Karpas-422 (cell line): ENCODE results near the gene CFAP45. TPM values are rescaled to one million over a fixed set of nuclear protein-coding genes. Genes with fewer than 3 reads are reported as not detected.

ENCODE experiments used
- DNase-seq: peaks from one replicate; pipeline ENCODE4 v3.0.0-alpha.2; 2015
- H2AFZ ChIP-seq: fragments of 200-600 bp; sonication (generic); 2 replicates; pipeline ENCODE4 v1.6.1; 2014; ENCODE audit warnings: antibody characterized with exemption, low read length, mixed read lengths
- H3K27ac ChIP-seq: fragments of 200-600 bp; sonication (generic); 2 replicates; pipeline ENCODE4 v1.5.1; 2014; ENCODE audit warnings: mild to moderate bottlenecking, low read length, moderate library complexity
- H3K27me3 ChIP-seq: fragments of 200-600 bp; sonication (generic); 2 replicates; pipeline ENCODE4 v1.6.1; 2014; ENCODE audit warnings: low read length, mixed read lengths
- H3K36me3 ChIP-seq: fragments of 200-600 bp; sonication (generic); 2 replicates; pipeline ENCODE4 v1.6.1; 2014; ENCODE audit warnings: low read length, mixed read lengths; ENCODE audit not compliant: insufficient read depth
- H3K4me1 ChIP-seq: fragments of 200-600 bp; sonication (generic); 2 replicates; pipeline ENCODE4 v1.6.1; 2014; ENCODE audit warnings: mild to moderate bottlenecking, low read length, mixed read lengths
- H3K4me2 ChIP-seq: fragments of 200-600 bp; sonication (generic); 2 replicates; pipeline ENCODE4 v1.6.1; 2014; ENCODE audit warnings: low read length, low read depth, mild to moderate bottlenecking; ENCODE audit not compliant: poor library complexity, severe bottlenecking
- H3K4me3 ChIP-seq: fragments of 200-600 bp; sonication (generic); 2 replicates; pipeline ENCODE4 v1.5.1; 2014; ENCODE audit warnings: mild to moderate bottlenecking, antibody characterized with exemption, low read length, mixed read lengths
- H3K79me2 ChIP-seq: fragments of 200-600 bp; sonication (generic); 2 replicates; pipeline ENCODE4 v1.6.1; 2014; ENCODE audit warnings: mild to moderate bottlenecking, low read length, mixed read lengths
- H3K9ac ChIP-seq: fragments of 200-600 bp; sonication (generic); 2 replicates; pipeline ENCODE4 v1.6.0; 2014; ENCODE audit warnings: low read length
- H3K9me2 ChIP-seq: fragments of 200-600 bp; sonication (generic), shearing (Covaris generic); replicated peaks from 2 replicates; pipeline ENCODE4 v1.6.0; 2014; ENCODE audit warnings: mild to moderate bottlenecking, low read length, moderate library complexity; ENCODE audit not compliant: insufficient read depth
- H3K9me3 ChIP-seq: fragments of 300-700, 200-600 bp; sonication (generic); 2 replicates; pipeline ENCODE4 v1.6.1; 2014; ENCODE audit warnings: low read length, mixed read lengths
- H4K20me1 ChIP-seq: fragments of 200-600 bp; sonication (generic); 2 replicates; pipeline ENCODE4 v1.6.1; 2014; ENCODE audit warnings: mild to moderate bottlenecking, antibody characterized with exemption, low read length, low read depth; ENCODE audit not compliant: insufficient read depth
- total RNA-seq: library from RNA; depleted of rRNA; stranded (reverse); fragments of >200 nt; shearing (Covaris generic); gene quantifications from 2 replicates; pipeline ENCODE4 v1.2.3, GENCODE V29; 2014; ENCODE audit warnings: low replicate concordance

The CFAP45 gene
- total RNA-seq, 1 experiment from 2014 or later, result not detected

GRCh38 chr1:159866066-159866465, 33.9 kb downstream of the CFAP45 start:
- H3K4me1 ChIP-seq, result no peaks in the 10 kb centered on the region
- H3K27ac ChIP-seq, result no peak overlapping the region
- no peak for DNase-seq
- no peak overlapping the region for H3K9ac ChIP-seq
- no peaks in the 10 kb centered on the region for H3K27me3 ChIP-seq
- H3K4me3 ChIP-seq, result no peak overlapping the region
- no peak overlapping the region for H2AFZ ChIP-seq
- H3K4me2 ChIP-seq, result no peak overlapping the region
- no peaks in the 10 kb centered on the region for H3K9me2 ChIP-seq
- no peaks in the 10 kb centered on the region for H3K79me2 ChIP-seq
- H4K20me1 ChIP-seq, result no peaks in the 10 kb centered on the region
- H3K9me3 ChIP-seq, result no peaks in the 10 kb centered on the region
- no peaks in the 10 kb centered on the region for H3K36me3 ChIP-seq

GRCh38 chr1:159864262-159864661, 35.7 kb downstream of the CFAP45 start:
- no peaks in the 10 kb centered on the region for H4K20me1 ChIP-seq
- H3K27ac ChIP-seq, result no peak overlapping the region
- H3K4me3 ChIP-seq, result no peak overlapping the region
- no peak overlapping the region for H3K4me2 ChIP-seq
- no peak overlapping the region for H2AFZ ChIP-seq
- H3K9me2 ChIP-seq, result no peaks in the 10 kb centered on the region
- H3K9ac ChIP-seq, result no peak overlapping the region
- no peaks in the 10 kb centered on the region for H3K36me3 ChIP-seq
- no peaks in the 10 kb centered on the region for H3K27me3 ChIP-seq
- no peaks in the 10 kb centered on the region for H3K9me3 ChIP-seq
- no peak for DNase-seq
- no peaks in the 10 kb centered on the region for H3K79me2 ChIP-seq
- no peaks in the 10 kb centered on the region for H3K4me1 ChIP-seq

GRCh38 chr1:159862557-159862956, 37.4 kb downstream of the CFAP45 start, which contains the start of gene VSIG8:
VSIG8 (minus strand) TSS chr1:159862657; CDS start chr1:159862521, 136 bp downstream.
- no peak for DNase-seq
- Histone ChIP-seq H3K9ac (no peak within 1 kb of the TSS), H3K36me3 (no peaks in the 10 kb centered on the region), H3K9me2 (no peaks in the 10 kb centered on the region), H3K27me3 (no peaks in the 10 kb centered on the region), H3K4me2 (no peak within 1 kb of the TSS), H4K20me1 (no peaks in the 10 kb centered on the region), H3K4me3 (no peak within 1 kb of the TSS), H3K4me1 (no peaks in the 10 kb centered on the region), H3K79me2 (no peaks in the 10 kb centered on the region), H2AFZ (no peak within 1 kb of the TSS), H3K9me3 (no peaks in the 10 kb centered on the region), H3K27ac (no peak within 1 kb of the TSS)

- H3K79me2 ChIP-seq, result no peaks in the 10 kb centered on the region
- H4K20me1 ChIP-seq, result no peaks in the 10 kb centered on the region
- no peaks in the 10 kb centered on the region for H3K36me3 ChIP-seq
- no peak overlapping the region for H3K4me2 ChIP-seq
- H3K4me3 ChIP-seq, result no peak overlapping the region
- H3K27ac ChIP-seq, result no peak overlapping the region
- H3K27me3 ChIP-seq, result no peaks in the 10 kb centered on the region
- H3K4me1 ChIP-seq, result no peaks in the 10 kb centered on the region
- H3K9me3 ChIP-seq, result no peaks in the 10 kb centered on the region
- H2AFZ ChIP-seq, result no peak overlapping the region
- no peak overlapping the region for H3K9ac ChIP-seq
- DNase-seq, result no peak
- no peaks in the 10 kb centered on the region for H3K9me2 ChIP-seq
Measured at GRCh38 chr1:159862031-159862430, 37.9 kb downstream of the CFAP45 start.

- no peaks in the 10 kb centered on the region for H3K9me3 ChIP-seq
- no peaks in the 10 kb centered on the region for H4K20me1 ChIP-seq
- no peak overlapping the region for H3K27ac ChIP-seq
- H3K4me2 ChIP-seq, result no peak overlapping the region
- H3K36me3 ChIP-seq, result no peaks in the 10 kb centered on the region
- H3K4me3 ChIP-seq, result no peak overlapping the region
- no peaks in the 10 kb centered on the region for H3K4me1 ChIP-seq
- no peak overlapping the region for H2AFZ ChIP-seq
- H3K9me2 ChIP-seq, result no peaks in the 10 kb centered on the region
- H3K79me2 ChIP-seq, result no peaks in the 10 kb centered on the region
- DNase-seq, result no peak
- no peak overlapping the region for H3K9ac ChIP-seq
- H3K27me3 ChIP-seq, result no peaks in the 10 kb centered on the region
Measured at GRCh38 chr1:159861218-159861617, 38.7 kb downstream of the CFAP45 start.

GRCh38 chr1:159860456-159860855, 39.5 kb downstream of the CFAP45 start:
- H3K9me3 ChIP-seq, result no peaks in the 10 kb centered on the region
- no peak overlapping the region for H3K4me3 ChIP-seq
- no peaks in the 10 kb centered on the region for H3K36me3 ChIP-seq
- no peak overlapping the region for H3K27ac ChIP-seq
- no peaks in the 10 kb centered on the region for H3K79me2 ChIP-seq
- no peak overlapping the region for H3K4me2 ChIP-seq
- no peak overlapping the region for H3K9ac ChIP-seq
- no peaks in the 10 kb centered on the region for H3K27me3 ChIP-seq
- H3K9me2 ChIP-seq, result no peaks in the 10 kb centered on the region
- H3K4me1 ChIP-seq, result no peaks in the 10 kb centered on the region
- H4K20me1 ChIP-seq, result no peaks in the 10 kb centered on the region
- DNase-seq, result no peak
- H2AFZ ChIP-seq, result no peak overlapping the region

GRCh38 chr1:159859767-159860322, 40.1 kb downstream of the CFAP45 start:
- Histone ChIP-seq H3K27me3 (no peaks in the 10 kb centered on the region), H3K4me2 (no peak overlapping the region), H4K20me1 (no peaks in the 10 kb centered on the region), H3K4me1 (no peaks in the 10 kb centered on the region), H3K9me3 (no peaks in the 10 kb centered on the region), H3K4me3 (no peak overlapping the region), H3K79me2 (no peaks in the 10 kb centered on the region), H3K9ac (no peak overlapping the region), H3K27ac (no peak overlapping the region), H3K36me3 (no peaks in the 10 kb centered on the region), H2AFZ (no peak overlapping the region), H3K9me2 (no peaks in the 10 kb centered on the region)
- DNase-seq, result no peak

GRCh38 chr1:159857889-159858288, 42.1 kb downstream of the CFAP45 start:
- H3K4me2 ChIP-seq, result no peak overlapping the region
- H3K9me2 ChIP-seq, result no peaks in the 10 kb centered on the region
- H3K36me3 ChIP-seq, result no peaks in the 10 kb centered on the region
- no peak overlapping the region for H3K9ac ChIP-seq
- H3K4me1 ChIP-seq, result no peaks in the 10 kb centered on the region
- H3K27me3 ChIP-seq, result no peaks in the 10 kb centered on the region
- H3K4me3 ChIP-seq, result no peak overlapping the region
- DNase-seq, result no peak
- no peaks in the 10 kb centered on the region for H4K20me1 ChIP-seq
- no peak overlapping the region for H2AFZ ChIP-seq
- no peaks in the 10 kb centered on the region for H3K9me3 ChIP-seq
- no peaks in the 10 kb centered on the region for H3K79me2 ChIP-seq
- no peak overlapping the region for H3K27ac ChIP-seq

- Histone ChIP-seq H3K4me2 (no peak overlapping the region), H4K20me1 (no peaks in the 10 kb centered on the region), H3K9me2 (no peaks in the 10 kb centered on the region), H3K9ac (no peak overlapping the region), H3K4me1 (no peaks in the 10 kb centered on the region), H3K79me2 (no peaks in the 10 kb centered on the region), H3K4me3 (no peak overlapping the region), H3K27ac (no peak overlapping the region), H2AFZ (no peak overlapping the region), H3K27me3 (no peaks in the 10 kb centered on the region), H3K36me3 (no peaks in the 10 kb centered on the region), H3K9me3 (no peaks in the 10 kb centered on the region)
- no peak for DNase-seq
Measured at GRCh38 chr1:159856576-159856975, 43.4 kb downstream of the CFAP45 start.
